Activated naive CD4-positive, alpha-beta T cell treated with anti-CD3 and anti-CD28 coated beads, Interleukin-2, amount 10 ng/mL, durations not matched to agents 7 days and 5 days (primary cell): Measurements from ENCODE around the gene IFNA10.
"Not testable (repeated sequence)": the region's sequence is repeated elsewhere in the genome, so short reads cannot be mapped to it uniquely, and the experiment has no call there.

Source experiments
- CTCF ChIA-PET: fragments of 350-600 bp; sonication (Branson Sonifier 250); formaldehyde crosslinking; loops from one replicate; lab custom pipeline; 2021; ENCODE audit warnings: antibody characterized with exemption; lab: Charles Lee
- DNase-seq: peaks from one replicate; pipeline ENCODE4 v3.0.0-alpha.2; 2020
- H3K27ac Mint-ChIP-seq: one replicate; pipeline ENCODE4 v1.8.0; 2021; ENCODE audit warnings: mild to moderate bottlenecking, moderate library complexity, mixed read lengths
- H3K27me3 Mint-ChIP-seq: one replicate; pipeline ENCODE4 v1.8.0; 2021; ENCODE audit warnings: mild to moderate bottlenecking, mixed read lengths
- H3K36me3 Mint-ChIP-seq: one replicate; pipeline ENCODE4 v1.8.0; 2021; ENCODE audit warnings: mixed read lengths
- H3K4me1 Mint-ChIP-seq: one replicate; pipeline ENCODE4 v1.8.0; 2021; ENCODE audit warnings: mixed read lengths
- H3K4me3 Mint-ChIP-seq: one replicate; pipeline ENCODE4 v1.8.0; 2021; ENCODE audit warnings: mild to moderate bottlenecking, moderate library complexity, mixed read lengths
- H3K9me3 Mint-ChIP-seq: one replicate; pipeline ENCODE4 v1.8.0; 2021; ENCODE audit warnings: mixed read lengths

Gene IFNA10

GRCh38 chr9:21207043-21207442, at the start of gene IFNA10:
Gene IFNA10 (minus strand): TSS chr9:21207143. CDS start chr9:21207097, 46 bp downstream.
- H3K36me3 Mint-ChIP-seq, H3K27ac Mint-ChIP-seq, H3K4me3 Mint-ChIP-seq, H3K9me3 Mint-ChIP-seq, H3K4me1 Mint-ChIP-seq, DNase-seq: not testable (repeated sequence)
- CTCF ChIA-PET: interaction anchor here (1.2 kb wide), 1 partner anchor 12 kb away, joined by 5 read pairs; no protein-coding TSS in a partner anchor
- H3K27me3 Mint-ChIP-seq: peaks cover 12% of the 10 kb centered on the region

GRCh38 chr9:21255538-21256212, 48.7 kb upstream of the IFNA10 start:
- CTCF ChIA-PET: interaction anchor here (0.6 to 1.2 kb wide), 2 partner anchors 58 to 71 kb away, joined by 3 to 4 read pairs; no protein-coding TSS in a partner anchor
- Mint-ChIP-seq H3K9me3 (no peaks in the 10 kb centered on the region), H3K4me1 (peaks cover 5% of the 10 kb centered on the region), H3K27ac (no peak overlapping the region), H3K36me3 (no peaks in the 10 kb centered on the region), H3K27me3 (peaks cover 37% of the 10 kb centered on the region), H3K4me3 (no peak overlapping the region)
- no peak for DNase-seq

GRCh38 chr9:21252721-21253547, 46.0 kb upstream of the IFNA10 start:
- Mint-ChIP-seq H3K36me3 (no peaks in the 10 kb centered on the region), H3K9me3 (no peaks in the 10 kb centered on the region), H3K4me3 (no peak overlapping the region), H3K4me1 (peaks cover 5% of the 10 kb centered on the region), H3K27me3 (peaks cover 45% of the 10 kb centered on the region), H3K27ac (no peak overlapping the region)
- peak; percentile 31 for DNase-seq
- CTCF ChIA-PET: interaction anchor here (0.6 to 2.7 kb wide), 18 partner anchors 13 to 545 kb away, joined by 3 to 12 read pairs (median 4); partner anchors contain the start of gene IFNA14

GRCh38 chr9:21251638-21252037, 44.7 kb upstream of the IFNA10 start:
- DNase-seq: no peak
- Mint-ChIP-seq H3K36me3 (no peaks in the 10 kb centered on the region), H3K9me3 (no peaks in the 10 kb centered on the region), H3K27ac (no peak overlapping the region), H3K4me1 (peaks cover 5% of the 10 kb centered on the region), H3K27me3 (peaks cover 36% of the 10 kb centered on the region), H3K4me3 (no peak overlapping the region)
- CTCF ChIA-PET: interaction anchor here (0.7 to 2.7 kb wide), 10 partner anchors 16 to 204 kb away, joined by 3 to 12 read pairs (median 4); no protein-coding TSS in a partner anchor

- no peak overlapping the region for H3K4me3 Mint-ChIP-seq
- no peak overlapping the region for H3K27ac Mint-ChIP-seq
- no peaks in the 10 kb centered on the region for H3K9me3 Mint-ChIP-seq
- peaks cover 5% of the 10 kb centered on the region for H3K4me1 Mint-ChIP-seq
- no peak for DNase-seq
- H3K27me3 Mint-ChIP-seq: peaks cover 32% of the 10 kb centered on the region
- CTCF ChIA-PET: interaction anchor here (0.6 to 1.8 kb wide), 5 partner anchors 31 to 620 kb away, joined by 3 to 5 read pairs (median 3); no protein-coding TSS in a partner anchor
- no peaks in the 10 kb centered on the region for H3K36me3 Mint-ChIP-seq
These were observed 44.2 kb upstream of the IFNA10 start for GRCh38 chr9:21251190-21251589.

- CTCF ChIA-PET: interaction anchor here (0.5 kb wide), 1 partner anchor 526 kb away, joined by 3 read pairs; no protein-coding TSS in a partner anchor
- no peak for DNase-seq
- Mint-ChIP-seq H3K4me1 (peaks cover 3% of the 10 kb centered on the region), H3K36me3 (no peaks in the 10 kb centered on the region), H3K27me3 (peaks cover 12% of the 10 kb centered on the region), H3K9me3 (no peaks in the 10 kb centered on the region), H3K4me3 (no peak overlapping the region), H3K27ac (no peak overlapping the region)
These were observed 37.9 kb upstream of the IFNA10 start for GRCh38 chr9:21244836-21245235.

- Mint-ChIP-seq H3K36me3 (no peaks in the 10 kb centered on the region), H3K27ac (no peak within 1 kb of the TSS), H3K9me3 (no peaks in the 10 kb centered on the region), H3K27me3 (peaks cover 33% of the 10 kb centered on the region), H3K4me1 (peaks cover 11% of the 10 kb centered on the region), H3K4me3 (no peak within 1 kb of the TSS)
- no peak for DNase-seq
- CTCF ChIA-PET: interaction anchor here (0.7 to 1.2 kb wide), 5 partner anchors 13 to 767 kb away, joined by 3 to 5 read pairs (median 3); no protein-coding TSS in a partner anchor
These were observed 33.0 kb upstream of the IFNA10 start, which contains the start of gene IFNA14 for GRCh38 chr9:21239911-21240310. Gene IFNA14 (minus strand): TSS chr9:21240005. CDS start chr9:21239935, 70 bp downstream.

GRCh38 chr9:21236360-21236714, 29.4 kb upstream of the IFNA10 start:
- peaks cover 43% of the 10 kb centered on the region for H3K27me3 Mint-ChIP-seq
- H3K27ac Mint-ChIP-seq, DNase-seq, H3K4me1 Mint-ChIP-seq, H3K4me3 Mint-ChIP-seq, H3K9me3 Mint-ChIP-seq, H3K36me3 Mint-ChIP-seq: not testable (repeated sequence)
- CTCF ChIA-PET: interaction anchor here (0.6 to 3.3 kb wide), 17 partner anchors 9 to 552 kb away, joined by 3 to 13 read pairs (median 4); no protein-coding TSS in a partner anchor

- H3K36me3 Mint-ChIP-seq, H3K9me3 Mint-ChIP-seq, H3K4me3 Mint-ChIP-seq, H3K4me1 Mint-ChIP-seq, H3K27ac Mint-ChIP-seq: not testable (repeated sequence)
- H3K27me3 Mint-ChIP-seq: peaks cover 46% of the 10 kb centered on the region
- CTCF ChIA-PET: interaction anchor here (0.6 to 3.3 kb wide), 19 partner anchors 8 to 552 kb away, joined by 3 to 13 read pairs (median 4); no protein-coding TSS in a partner anchor
- peak; percentile 50 for DNase-seq
These were observed 28.8 kb upstream of the IFNA10 start for GRCh38 chr9:21235468-21236359.

- Mint-ChIP-seq H3K9me3 (no peaks in the 10 kb centered on the region), H3K4me3 (no peak overlapping the region), H3K4me1 (peaks cover 8% of the 10 kb centered on the region), H3K36me3 (no peaks in the 10 kb centered on the region), H3K27ac (no peak overlapping the region), H3K27me3 (peaks cover 33% of the 10 kb centered on the region)
- no peak for DNase-seq
- CTCF ChIA-PET: interaction anchor here (0.7 to 3.3 kb wide), 3 partner anchors 18 to 474 kb away, joined by 3 to 12 read pairs (median 6); no protein-coding TSS in a partner anchor
These were observed 27.3 kb upstream of the IFNA10 start for GRCh38 chr9:21234153-21234687.

GRCh38 chr9:21233258-21233657, 26.3 kb upstream of the IFNA10 start:
- CTCF ChIA-PET: interaction anchor here (0.9 kb wide), 1 partner anchor 19 kb away, joined by 3 read pairs; no protein-coding TSS in a partner anchor
- DNase-seq: no peak
- peaks cover 8% of the 10 kb centered on the region for H3K4me1 Mint-ChIP-seq
- H3K36me3 Mint-ChIP-seq: no peaks in the 10 kb centered on the region
- peaks cover 31% of the 10 kb centered on the region for H3K27me3 Mint-ChIP-seq
- no peak overlapping the region for H3K27ac Mint-ChIP-seq
- no peak overlapping the region for H3K4me3 Mint-ChIP-seq
- no peaks in the 10 kb centered on the region for H3K9me3 Mint-ChIP-seq

- Mint-ChIP-seq H3K4me1 (no peaks in the 10 kb centered on the region), H3K36me3 (no peaks in the 10 kb centered on the region), H3K27ac (no peak within 1 kb of the TSS), H3K27me3 (peaks cover 19% of the 10 kb centered on the region), H3K9me3 (no peaks in the 10 kb centered on the region), H3K4me3 (no peak within 1 kb of the TSS)
- DNase-seq: no peak
- CTCF ChIA-PET: interaction anchor here (1.1 kb wide), 1 partner anchor 14 kb away, joined by 3 read pairs; no protein-coding TSS in a partner anchor
These were observed 21.2 kb upstream of the IFNA10 start, which contains the start of gene IFNA17 for GRCh38 chr9:21228122-21228521. Gene IFNA17 (minus strand): TSS chr9:21228222. CDS start chr9:21228173, 49 bp downstream.

GRCh38 chr9:21217211-21217610, 10.3 kb upstream of the IFNA10 start, which contains the start of gene IFNA16:
Gene IFNA16 (minus strand): TSS chr9:21217311. CDS start chr9:21217305, 6 bp downstream.
- not testable (repeated sequence) for H3K27ac Mint-ChIP-seq, H3K36me3 Mint-ChIP-seq, H3K4me1 Mint-ChIP-seq, H3K4me3 Mint-ChIP-seq, H3K9me3 Mint-ChIP-seq, DNase-seq
- peaks cover 34% of the 10 kb centered on the region for H3K27me3 Mint-ChIP-seq
- CTCF ChIA-PET: interaction anchor here (1.1 kb wide), 1 partner anchor 22 kb away, joined by 6 read pairs; no protein-coding TSS in a partner anchor
